HG02759 (cell line): ENCODE data around the gene COMMD6.

Source experiments
- ATAC-seq: cut with Tn5 transposase; IDR thresholded peaks from one replicate; pipeline ENCODE4 v1.9.1; 2021; ENCODE audit warnings: mild to moderate bottlenecking, moderate library complexity; ENCODE audit not compliant: unreplicated experiment

Gene COMMD6

DNA sequence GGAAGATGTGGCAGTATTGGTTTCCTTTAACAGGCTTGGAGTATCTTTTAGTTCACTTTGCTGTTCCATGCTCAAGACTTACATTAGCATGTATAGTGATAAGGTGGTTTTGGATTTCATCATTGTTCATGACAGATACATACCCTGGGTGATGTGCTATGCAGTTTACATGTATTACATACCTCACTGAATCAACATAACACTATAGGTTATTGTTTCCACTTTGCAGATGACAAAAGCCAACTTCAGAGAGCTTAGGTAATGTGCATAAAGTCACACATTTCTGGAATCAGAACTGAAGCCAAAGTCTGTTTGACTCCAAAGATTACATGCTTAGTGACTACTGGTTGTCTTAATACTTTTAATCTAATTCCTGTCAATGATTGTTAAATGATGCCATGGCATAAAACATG is 7.1 kb downstream of the COMMD6 start:
- no peak for ATAC-seq

DNA sequence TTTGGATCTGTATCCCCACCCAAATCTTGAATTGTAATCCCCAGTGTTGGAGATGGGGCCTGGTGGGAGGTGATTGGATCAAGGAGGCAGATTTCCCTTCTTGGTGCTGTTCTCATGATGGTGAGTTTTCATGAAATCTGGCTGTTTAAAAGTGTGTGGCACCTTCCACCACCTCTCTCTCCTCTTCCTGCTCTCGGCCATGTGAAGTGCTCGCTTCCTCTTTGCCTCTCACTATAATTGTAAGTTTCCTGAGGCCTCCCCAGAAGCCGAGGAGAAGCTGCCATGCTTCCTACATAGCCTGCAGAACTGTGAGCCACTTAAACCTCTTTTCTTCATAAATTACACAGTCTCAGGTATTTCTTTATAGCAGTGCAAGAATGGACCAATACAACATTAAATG is 15.7 kb downstream of the COMMD6 start:
- ATAC-seq, result no peak

DNA sequence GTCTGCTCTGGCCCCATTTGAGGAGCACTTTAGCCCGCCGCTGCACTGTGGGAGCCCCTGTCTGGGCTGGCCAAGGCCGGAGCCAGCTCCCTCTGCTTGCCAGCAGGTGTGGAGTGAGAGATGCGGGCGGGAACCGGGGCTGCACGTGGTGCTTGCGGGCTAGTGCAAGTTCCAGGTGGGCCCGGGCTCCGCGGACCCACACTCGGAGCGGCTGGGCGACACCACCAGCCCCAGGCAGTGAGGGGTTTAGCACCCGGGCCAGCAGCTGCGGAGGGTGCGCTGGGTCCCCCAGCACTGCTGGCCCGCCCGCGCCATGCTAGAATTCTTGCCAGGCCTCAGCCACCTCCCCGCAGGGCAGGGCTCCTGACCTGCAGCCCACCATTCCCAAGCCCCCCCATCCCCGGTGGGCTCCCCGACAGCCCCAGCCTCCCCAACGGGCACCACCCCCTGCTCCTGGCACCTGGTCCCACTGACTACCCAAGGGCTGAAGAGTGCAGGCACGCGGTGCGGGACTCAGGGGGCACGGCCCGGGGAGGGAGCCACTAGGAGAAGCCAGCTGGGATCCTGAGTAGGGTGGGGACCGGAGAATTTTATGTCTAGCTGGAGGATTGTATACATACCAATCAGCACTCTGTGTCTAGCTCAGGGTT is 19.1 kb downstream of the COMMD6 start:
- no peak for ATAC-seq

DNA sequence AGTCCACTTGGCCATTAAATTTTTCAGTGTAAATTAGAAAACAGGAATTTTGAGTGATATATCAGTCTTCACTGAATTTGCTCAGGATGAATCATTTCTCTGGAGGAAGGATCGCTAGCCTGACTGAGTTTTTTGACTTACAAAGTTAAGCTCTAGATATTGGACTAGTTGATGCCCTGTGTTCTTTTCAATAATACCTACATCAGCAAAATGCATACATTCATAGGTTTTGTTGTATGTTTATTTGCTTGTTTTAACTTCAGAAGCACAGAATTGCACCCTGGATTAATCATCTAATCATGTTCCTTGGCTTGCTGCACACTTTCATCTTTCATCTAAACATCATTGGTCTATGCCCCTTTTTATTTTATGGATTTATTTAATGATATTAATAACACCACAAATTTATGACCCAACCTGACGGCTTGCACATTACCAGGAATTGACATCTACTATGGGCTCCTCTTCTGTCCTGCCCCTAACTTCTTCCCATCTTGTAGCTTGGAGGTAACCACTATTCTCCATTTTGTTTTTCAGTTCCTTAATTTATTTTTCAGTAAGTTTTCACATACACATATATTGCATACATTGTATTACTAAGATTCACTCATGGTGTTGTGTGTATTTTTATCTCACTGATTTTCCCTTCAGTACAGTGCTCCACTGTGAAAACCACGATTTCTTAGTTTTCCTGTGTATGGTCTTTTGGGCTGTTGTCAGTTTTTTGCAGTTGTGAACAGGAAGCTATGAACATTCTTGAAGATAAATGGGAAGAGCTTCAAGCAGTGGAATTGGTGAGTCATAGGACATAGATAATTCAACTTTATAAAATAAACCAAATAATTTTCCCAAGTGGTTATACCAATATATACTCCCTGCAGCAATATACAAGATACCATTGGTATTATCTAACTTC is 23.3 kb downstream of the COMMD6 start:
- no peak for ATAC-seq

DNA sequence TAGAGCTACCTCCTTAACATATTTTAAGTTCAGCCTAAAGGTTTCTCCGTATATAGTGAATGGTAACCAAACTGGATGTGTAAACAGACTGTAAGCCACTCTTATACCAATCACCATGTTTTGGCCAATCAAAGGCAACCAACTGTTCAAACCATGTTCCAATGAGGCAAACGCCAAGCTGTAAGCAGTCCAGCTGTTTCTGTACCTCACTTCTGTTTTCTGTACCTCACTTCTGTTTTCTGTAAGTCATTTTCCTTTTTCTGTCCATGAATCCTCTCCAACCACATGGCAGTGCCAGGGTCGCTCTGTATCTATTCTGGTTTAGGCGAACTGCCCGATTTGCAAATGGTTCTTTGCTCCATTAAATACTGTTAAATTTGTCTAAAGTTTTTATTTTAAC is 24.4 kb downstream of the COMMD6 start:
- ATAC-seq, result no peak

DNA sequence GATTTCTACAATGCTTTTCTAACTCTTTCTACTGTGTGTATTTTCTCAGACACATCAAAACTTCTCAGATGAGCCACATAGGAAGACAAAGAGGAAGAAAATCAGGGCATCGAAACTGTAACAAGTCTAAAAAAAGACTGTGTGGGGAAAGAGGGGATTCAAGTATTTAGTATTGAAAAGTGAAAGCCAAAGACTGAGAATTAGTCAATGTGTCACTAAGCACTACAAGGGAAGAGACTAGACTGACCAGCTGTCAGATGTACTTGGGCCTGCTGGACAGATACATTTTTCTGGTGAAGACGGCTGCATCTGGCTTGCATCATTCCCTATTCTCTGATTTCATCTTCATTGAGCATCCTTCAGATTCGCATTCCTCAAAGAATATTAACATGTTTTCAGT is 25.4 kb downstream of the COMMD6 start:
- ATAC-seq, result peak; percentile 91

DNA sequence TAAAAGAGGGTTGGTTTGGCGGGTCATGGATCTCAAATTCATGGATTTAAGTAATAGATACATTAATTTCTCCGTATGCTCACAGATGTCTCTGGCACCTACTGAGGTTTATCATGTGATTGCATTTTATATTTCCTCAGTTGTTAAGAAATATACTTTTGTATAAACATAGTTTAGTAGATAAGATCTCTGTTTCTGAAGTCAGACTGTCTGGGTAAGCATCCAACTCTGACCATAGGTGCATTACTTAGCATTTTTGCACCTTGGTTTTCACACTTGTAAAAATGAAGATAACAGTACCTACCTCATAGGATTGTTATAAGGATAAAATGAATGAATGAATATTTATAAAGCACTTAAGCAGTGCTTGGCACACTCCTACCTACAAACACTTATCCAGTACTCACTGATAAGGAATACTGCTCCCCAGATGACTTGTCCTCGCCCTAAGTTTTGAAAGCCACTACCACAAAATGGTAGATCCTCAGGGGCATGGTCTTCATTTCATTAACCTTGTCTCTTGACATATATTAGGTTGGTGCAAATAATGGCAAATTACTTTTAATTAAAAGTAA is 26.5 kb downstream of the COMMD6 start:
- no peak for ATAC-seq

DNA sequence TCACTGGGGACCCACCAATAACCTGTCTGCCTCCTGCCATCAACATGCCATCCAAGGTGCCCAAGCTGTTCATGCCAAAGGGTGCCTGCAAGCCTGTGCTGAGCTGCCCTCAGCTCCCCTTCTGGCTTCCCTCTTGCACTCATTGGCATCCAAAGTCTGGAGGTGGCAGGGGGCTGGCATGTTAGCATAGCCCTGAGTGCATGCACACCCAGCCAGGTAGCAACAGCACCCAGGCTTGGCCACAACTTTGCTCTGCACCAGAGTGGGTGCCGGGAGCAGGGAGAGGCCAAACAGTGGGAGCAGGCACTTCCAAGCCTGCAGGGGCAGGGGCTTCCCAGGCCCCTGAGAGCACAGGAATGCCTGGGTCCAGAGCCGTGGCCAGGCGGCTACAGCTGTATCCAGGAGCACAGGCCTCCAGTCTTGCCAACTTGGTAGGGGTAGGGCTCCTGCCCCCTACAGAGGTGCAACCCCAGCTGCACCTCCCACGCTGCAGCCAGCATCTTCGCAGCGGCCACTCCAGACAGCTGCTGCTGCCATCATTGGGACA is 29.6 kb downstream of the COMMD6 start:
- no peak for ATAC-seq

DNA sequence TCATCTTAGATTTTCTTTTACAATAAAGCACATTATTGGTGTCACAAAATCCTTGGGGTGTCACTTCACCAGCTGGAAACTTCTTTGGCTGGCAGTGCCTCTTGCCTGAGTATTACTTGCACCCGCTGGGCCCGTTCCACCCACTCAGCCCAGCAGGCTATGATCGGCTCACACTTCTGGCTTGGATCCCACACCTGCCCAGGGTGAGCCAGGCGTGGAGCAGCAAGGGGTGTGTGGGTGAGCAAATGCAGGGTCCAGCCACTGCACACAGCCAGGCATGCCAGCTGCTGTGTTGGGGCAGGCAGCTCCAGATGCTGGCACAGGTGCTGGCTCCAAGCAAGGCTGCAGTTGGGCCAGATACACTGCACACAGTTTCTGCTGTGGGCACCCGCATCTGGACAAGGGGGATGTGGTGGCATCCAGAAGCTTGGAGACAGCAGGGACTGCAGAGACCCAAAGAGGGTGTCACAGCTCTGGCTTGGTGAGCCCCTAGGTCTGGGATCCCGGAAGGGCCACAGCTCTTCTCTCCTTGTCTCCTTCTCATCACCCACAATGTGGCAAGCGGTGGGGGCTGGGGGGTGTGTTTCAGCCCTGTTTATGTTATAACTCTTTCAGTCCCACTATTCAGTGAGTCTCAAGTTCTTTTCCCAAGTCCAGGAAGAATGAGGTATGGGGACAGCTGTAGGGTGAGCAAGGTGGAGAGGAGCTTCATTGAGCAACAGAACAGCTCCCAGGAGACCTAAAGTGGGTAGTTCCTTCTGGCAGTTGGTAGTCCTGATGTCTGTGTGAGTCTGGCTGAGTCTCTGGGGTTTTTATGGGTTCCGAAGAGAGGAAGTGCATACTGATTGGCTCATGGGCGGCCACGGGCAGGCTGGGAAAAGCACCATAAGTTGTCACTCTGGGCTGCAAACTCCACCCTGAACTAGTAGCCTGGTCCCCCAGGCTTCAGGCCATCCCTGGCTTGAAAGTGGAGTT is 30.3 kb downstream of the COMMD6 start:
- peak; percentile 35 for ATAC-seq

DNA sequence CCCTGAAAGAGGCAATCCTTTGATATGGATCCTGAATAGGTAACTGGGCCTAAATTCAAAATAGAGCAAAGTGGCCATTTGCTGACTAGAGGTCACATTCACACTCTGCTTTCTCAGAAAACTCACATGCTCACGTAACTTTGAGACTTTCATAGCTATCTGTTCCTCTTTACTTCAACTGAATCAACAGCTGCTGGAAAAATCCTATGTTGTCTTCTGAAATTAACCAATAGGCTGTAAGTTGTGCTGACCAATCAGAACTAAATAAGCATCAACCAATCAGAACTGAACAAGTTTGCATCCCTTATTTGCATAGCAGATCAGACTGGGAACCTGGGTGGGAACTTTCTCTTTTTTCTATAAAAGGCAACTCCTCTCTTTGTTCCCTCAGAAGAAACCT is 31.6 kb downstream of the COMMD6 start:
- ATAC-seq, result no peak

DNA sequence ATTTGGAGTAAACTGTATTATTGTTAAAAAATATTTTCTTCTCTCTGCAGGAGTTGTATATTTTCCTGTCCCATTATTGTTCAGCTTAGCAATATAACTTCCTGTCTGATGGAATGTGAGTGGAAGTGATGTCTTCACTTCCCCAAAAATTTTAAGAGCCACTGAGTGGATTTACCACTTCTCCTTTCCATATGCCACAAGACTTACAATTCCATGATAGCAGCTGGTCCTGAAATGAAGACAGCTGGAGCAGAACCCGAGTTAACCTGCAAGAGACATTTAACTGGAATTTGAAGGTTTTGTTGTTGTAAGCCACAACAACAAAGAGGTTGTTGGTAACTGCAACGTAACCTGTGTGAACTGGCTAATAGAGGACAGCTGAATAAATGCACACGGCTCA is 32.3 kb downstream of the COMMD6 start:
- ATAC-seq, result no peak

DNA sequence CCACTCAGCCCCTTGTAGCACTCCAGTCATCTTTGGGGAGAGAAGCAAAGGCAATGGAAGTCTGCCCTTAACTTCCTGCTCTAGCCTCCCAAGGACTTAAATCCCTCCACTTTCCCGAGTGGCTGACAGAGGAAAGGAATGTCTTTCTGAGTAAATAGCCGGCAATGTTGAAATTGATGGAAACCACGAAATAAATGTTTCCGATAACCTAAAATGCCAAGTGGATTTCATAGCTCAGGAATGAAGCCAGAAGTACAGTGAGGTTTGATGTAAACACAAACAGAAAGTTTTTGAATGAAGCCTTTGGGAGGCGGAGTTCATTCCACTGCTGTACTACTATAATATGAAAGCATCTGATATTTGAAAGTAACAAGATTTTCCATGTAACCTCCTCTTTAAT is 41.7 kb downstream of the COMMD6 start:
- no peak for ATAC-seq

DNA sequence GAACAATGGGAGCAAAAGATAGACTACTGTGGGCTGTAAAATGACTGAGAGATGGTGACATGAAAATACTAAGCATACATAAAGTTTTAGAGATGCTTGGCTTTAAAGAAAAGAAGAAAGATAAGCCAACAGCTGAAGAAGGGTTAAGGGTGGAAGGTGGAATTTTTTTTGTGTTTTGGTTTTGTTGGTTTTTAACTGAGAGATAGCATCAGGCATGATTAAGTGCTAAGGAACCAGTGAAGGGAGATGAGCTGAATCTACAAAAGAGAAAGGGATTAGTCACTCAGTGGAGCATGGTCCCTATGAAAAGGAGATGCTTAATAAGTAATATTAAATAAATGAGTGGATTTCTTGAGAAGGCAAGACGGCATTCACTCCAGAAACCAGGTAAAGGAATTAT is 43.1 kb downstream of the COMMD6 start:
- ATAC-seq, result no peak

DNA sequence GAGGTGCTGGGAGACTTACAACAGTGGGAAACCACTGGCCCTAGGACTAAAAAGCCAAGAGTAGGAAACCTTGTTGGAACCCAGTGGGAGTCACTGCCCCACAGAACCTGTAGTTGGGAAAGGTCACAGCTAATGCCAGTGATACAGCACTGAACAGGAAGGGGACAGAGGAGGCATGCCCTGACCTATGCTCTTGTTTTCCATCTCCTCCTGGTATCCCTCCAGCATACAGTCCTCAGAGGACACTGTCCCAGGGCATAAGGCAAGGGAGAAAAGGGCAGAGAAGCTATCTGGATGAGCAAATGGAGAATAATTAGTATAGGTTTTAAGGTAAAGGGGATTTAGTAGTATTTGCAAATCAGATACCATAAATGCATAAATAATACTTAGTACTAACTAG is 44.5 kb downstream of the COMMD6 start:
- ATAC-seq, result no peak

DNA sequence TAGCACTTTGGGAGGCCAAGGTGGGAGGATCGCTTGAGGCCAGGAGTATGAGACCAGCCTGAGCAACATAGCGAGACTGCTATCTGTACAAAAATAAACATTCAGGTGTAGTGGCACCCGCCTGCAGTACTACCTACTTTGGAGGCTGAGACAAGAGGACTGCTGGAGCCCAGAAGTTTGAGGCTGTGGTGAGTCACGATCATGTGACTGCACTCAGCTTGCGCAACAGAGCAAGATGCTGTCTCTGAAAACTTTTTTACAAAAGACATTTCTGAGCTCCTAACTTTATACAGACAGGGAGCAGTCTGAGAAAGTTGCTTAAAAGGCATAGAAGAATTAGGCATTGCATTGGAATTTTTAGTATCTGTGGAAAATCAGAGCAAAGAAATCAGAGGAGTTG is 45.3 kb downstream of the COMMD6 start:
- no peak for ATAC-seq

DNA sequence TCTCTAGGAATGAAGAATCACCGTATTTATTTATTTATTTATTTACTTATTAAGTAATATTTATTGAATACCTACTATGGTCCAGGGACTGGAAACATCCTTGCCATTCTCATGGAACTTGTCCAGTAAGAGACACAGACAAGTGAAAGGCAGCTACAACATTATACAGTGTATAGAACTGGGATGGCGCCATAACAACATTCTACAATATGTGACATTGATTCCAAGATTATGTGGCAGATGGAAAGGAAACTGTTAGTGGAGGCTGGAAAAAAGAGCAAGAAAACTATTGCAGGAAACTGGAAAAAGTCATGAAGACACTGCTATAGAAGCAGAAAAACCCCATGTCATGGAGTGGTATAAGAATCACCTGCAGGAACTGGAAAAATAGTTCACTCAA is 46.3 kb downstream of the COMMD6 start:
- ATAC-seq, result no peak

DNA sequence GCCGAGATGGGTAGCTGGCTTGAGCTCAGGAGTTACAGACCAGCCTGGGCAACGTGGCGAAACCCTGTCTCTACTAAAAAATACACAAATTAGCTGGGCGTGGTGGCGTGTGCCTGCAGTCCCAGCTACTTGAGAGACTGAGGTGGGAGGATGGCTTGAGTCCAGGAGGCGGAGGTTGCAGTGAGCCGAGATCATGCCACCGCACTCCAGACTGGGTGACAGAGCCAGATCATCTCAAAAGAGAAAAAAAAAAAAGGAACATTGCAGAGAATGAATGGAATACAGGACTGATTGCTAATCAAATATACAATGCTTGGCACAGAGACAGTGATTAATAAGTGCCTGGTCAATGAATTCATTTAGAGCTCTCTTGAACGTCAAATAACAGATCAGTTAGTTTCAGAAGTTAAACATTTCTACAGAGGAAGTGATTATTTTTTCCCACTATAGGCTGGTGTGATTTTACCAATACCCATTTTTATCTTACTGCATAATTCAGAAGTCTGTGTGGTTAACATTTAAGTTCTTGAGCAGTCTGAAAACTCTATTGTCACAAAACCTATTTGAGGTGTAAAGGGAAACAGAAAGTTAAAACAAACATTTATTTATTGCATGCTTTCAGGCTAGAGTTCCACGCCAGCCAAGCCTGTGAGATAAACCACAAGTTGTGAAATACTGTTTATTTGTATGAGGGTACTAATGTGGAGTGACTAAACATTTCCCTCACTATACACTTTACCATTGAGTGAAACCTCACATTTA is 48.0 kb downstream of the COMMD6 start:
- peak; percentile 88 for ATAC-seq

DNA sequence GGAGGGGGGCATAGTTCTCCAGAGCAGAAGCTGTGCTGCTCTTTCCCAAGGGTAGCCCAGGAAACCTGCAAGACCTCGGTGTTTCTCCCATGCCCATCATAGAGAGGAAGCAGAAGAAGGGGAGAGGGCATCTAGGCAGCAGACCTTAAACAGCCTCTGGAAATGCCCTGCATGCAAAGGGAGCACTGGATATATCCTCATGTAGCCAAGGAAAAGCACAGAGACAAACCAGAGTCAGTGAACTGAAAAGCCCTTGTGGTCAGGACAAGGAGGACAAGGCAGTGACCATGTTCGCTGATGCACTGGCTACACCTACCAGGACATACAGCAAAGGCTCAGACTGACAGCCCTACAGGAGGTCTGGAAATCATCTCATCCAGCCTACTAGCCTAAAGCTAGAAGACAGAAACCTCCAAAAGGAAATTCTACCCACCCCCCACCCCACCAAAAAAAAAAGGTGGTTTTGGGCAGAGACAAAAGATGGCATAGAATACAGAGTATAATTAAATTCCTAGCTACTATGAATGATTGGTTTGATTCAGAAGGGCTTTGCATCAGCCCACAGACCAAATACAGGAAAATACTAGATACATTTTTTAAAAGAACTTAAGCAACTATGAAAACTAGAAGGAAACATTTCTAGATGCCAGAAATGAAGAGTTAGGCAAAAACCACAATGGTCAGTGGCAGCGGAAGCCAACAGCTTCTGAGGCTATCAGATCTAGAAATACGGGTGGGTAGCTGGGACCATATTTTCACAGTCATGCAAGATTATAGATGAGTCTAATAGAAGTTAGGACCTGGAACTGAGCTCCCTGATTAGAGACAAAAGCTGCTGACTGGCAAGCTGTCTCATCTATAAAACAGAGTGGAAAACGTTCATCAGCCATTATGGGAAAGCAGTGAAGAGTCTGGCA is 51.2 kb downstream of the COMMD6 start:
- ATAC-seq, result no peak
